HG03558 (cell line): ENCODE measurements around the gene OR10V1.

Experiments
- ATAC-seq: cut with Tn5 transposase; IDR thresholded peaks from one replicate; pipeline ENCODE4 v1.9.1; 2021; ENCODE audit warnings: moderate number of reproducible peaks; ENCODE audit not compliant: unreplicated experiment; ENCODE audit errors: extremely low read depth

The OR10V1 gene

GRCh38 chr11:59671471-59671870 is 42.2 kb downstream of the OR10V1 start:
- ATAC-seq = no peak

DNA sequence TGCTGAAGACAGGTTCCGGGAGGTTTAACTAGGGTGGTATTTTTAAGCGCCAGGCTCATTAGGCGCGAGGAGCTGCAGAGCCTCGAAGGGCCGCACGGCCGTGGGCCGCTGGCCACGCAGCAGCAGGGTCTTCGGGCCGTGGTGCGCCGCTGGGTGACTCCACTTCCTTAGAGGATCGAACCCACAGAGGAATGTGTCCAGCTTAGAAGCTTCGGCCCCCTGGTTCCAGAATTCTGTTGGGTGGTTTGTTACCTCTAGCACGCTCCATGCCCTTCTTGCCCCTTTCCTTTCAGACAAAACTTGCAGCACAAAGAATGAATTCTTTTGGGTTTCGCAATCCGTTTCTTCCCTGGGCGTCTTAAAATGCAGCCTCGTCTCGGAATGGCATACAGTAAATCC is 44.0 kb downstream of the OR10V1 start:
- no peak for ATAC-seq

- peak; percentile 88 for ATAC-seq
Observed at GRCh38 chr11:59668950-59669610, 44.6 kb downstream of the OR10V1 start, which contains the start of gene PATL1. PATL1 (minus strand) TSS chr11:59669037; CDS start chr11:59668895, 142 bp downstream.

DNA sequence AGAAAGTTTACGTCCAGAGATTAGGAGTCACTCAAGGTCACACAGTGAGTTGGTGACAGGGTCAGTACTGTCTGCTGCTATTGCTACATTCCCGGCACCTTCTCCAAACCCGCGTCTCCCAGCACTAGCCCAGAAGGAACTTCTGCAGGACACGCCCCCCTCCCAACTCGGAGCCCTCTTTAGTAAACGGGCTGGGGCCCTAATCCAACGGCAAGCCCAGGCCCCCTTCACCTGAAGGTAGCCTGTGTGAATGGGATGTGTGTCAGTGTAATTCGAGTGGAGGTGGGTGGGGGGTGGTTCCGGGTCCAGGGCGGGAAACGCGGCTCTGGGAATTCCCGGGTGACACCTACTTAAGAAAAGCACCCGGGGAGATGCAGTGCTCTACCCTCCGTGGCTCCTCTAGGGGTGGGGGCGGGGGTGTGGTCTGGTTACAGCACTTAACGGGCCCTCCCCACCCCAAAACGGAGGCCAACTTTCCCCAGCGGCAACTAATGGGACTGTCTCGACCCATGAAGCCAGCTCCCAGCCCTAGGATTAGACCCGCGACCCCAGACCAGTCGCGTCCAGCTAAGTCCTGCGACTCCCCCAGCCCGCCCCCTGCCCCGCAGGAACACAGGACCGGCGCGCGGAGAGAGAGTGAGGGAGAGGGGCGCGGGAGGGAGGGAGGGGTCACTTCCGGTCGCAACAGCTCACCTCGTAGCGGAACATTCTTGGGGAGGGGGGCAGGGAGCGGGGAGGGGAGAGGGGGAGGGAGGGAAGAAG is 45.3 kb downstream of the OR10V1 start:
- no peak for ATAC-seq

DNA sequence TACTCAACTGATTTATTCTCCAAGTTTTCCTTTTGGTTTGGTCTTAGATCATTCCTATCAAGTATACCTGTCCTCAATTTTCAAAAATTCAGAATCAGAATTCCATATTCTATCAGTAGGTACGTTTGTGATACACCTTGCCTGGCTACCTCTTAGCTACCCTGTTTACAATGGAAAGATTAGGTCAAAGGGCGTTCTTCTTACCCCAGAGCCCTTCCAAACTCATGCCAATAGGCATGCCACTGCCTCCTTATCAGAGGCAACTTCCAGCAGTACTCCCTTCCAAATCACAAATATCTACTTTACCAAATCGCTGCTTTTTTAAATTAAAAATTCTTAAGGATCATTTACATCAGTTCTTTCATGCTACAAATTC is 45.8 kb downstream of the OR10V1 start:
- ATAC-seq = no peak

DNA sequence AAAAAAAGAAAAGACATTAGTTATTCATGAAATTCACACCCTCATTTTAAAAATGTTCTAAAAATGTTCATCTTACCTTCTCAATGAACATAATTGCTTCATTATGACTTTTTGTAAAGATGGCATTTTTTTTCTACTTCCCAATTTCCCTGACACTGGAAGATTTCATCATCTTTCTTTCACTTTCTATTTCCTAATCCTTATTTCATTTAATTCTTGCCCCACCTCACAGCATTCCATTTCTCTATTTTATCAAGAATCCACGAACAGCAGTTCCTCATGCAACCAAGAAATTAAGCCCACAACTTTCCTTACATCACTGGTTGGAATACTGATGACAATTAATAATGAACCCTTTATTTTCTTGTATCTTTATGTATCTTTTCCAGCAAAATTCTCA is 46.7 kb downstream of the OR10V1 start:
- ATAC-seq = no peak
